ENCODE measurements around the gene MYH11. TPM values are rescaled to one million over a fixed set of nuclear protein-coding genes. Genes with fewer than 3 reads are reported as not detected.
A peak's percentile ranks its signal among the peaks of the same experiment; 100 is the strongest.
"Not testable (repeated sequence)": the region's sequence is repeated elsewhere in the genome, so short reads cannot be mapped to it uniquely, and the experiment has no call there.

Gene MYH11
- total RNA-seq, 1 donor from 2014 or later = 102 TPM

GRCh38 chr16:15682105-15682570, 174.7 kb downstream of the MYH11 start:
- H3K27me3 ChIP-seq (ENCODE audit: low read depth) = no peaks in the 10 kb centered on the region
- no peaks in the 10 kb centered on the region for H3K9me3 ChIP-seq
- no peak overlapping the region for H3K4me3 ChIP-seq
- DNase-seq = peak; percentile 51
- no peak overlapping the region for H3K27ac ChIP-seq
- peak; percentile 41 to 59 for ATAC-seq
- intact Hi-C loops (cut with DNase I) = no loop called here
- peak; percentile 43 for TF ChIP-seq CTCF (IDR thresholded peaks at IDR 0.05)
- peaks cover 72% of the 10 kb centered on the region for H3K36me3 ChIP-seq
- no peaks in the 10 kb centered on the region for H3K4me1 ChIP-seq

DNA sequence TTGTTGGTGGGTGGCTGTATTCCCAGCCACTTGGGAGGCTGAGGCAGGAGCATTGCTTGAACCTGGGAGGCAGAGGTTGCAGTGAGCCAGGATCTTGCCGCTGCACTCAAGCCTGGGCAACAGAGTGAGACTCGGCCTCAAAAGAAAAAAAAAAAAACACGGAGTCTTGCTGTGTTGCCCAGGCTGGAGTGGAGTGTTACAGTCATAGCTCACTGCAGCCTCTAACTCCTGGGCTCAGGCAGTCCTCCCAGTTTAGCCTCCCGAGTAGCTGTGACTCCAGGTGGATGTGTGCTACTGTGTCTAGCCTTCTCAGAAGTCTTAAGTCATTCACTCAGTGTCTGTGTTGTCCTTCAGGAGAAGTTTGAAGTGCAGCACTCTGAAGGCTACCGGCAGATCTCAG, 179.4 kb downstream of the MYH11 start:
- ATAC-seq (no peak), DNase-seq (no peak)
- Histone ChIP-seq H3K4me3 (no peak overlapping the region), H3K27ac (no peak overlapping the region), H3K9me3 (no peaks in the 10 kb centered on the region), H3K36me3 (peaks cover 37% of the 10 kb centered on the region), H3K27me3 (ENCODE audit: low read depth) (no peaks in the 10 kb centered on the region), H3K4me1 (peaks cover 17% of the 10 kb centered on the region)
- no peak for TF ChIP-seq CTCF (IDR thresholded peaks at IDR 0.05)
- intact Hi-C loops (cut with DNase I) = no loop called here

GRCh38 chr16:15676506-15676905, 180.3 kb downstream of the MYH11 start:
- Histone ChIP-seq H3K4me1 (peaks cover 25% of the 10 kb centered on the region), H3K27me3 (ENCODE audit: low read depth) (no peaks in the 10 kb centered on the region), H3K9me3 (no peaks in the 10 kb centered on the region), H3K36me3 (peaks cover 37% of the 10 kb centered on the region), H3K27ac (no peak overlapping the region), H3K4me3 (no peak overlapping the region)
- ATAC-seq (no peak), DNase-seq (no peak)
- intact Hi-C loops (cut with DNase I) = no loop called here
- TF ChIP-seq CTCF (IDR thresholded peaks at IDR 0.05) = no peak

GRCh38 chr16:15674571-15674970, 182.3 kb downstream of the MYH11 start:
- Histone ChIP-seq H3K36me3 (peaks cover 35% of the 10 kb centered on the region), H3K4me1 (peaks cover 25% of the 10 kb centered on the region), H3K9me3 (no peaks in the 10 kb centered on the region), H3K27ac (peak overlapping the region; percentile 90), H3K4me3 (no peak overlapping the region), H3K27me3 (ENCODE audit: low read depth) (no peaks in the 10 kb centered on the region)
- no peak for TF ChIP-seq CTCF (IDR thresholded peaks at IDR 0.05)
- no peak for ATAC-seq
- no peak for DNase-seq
- intact Hi-C loops (cut with DNase I) = no loop called here

DNA sequence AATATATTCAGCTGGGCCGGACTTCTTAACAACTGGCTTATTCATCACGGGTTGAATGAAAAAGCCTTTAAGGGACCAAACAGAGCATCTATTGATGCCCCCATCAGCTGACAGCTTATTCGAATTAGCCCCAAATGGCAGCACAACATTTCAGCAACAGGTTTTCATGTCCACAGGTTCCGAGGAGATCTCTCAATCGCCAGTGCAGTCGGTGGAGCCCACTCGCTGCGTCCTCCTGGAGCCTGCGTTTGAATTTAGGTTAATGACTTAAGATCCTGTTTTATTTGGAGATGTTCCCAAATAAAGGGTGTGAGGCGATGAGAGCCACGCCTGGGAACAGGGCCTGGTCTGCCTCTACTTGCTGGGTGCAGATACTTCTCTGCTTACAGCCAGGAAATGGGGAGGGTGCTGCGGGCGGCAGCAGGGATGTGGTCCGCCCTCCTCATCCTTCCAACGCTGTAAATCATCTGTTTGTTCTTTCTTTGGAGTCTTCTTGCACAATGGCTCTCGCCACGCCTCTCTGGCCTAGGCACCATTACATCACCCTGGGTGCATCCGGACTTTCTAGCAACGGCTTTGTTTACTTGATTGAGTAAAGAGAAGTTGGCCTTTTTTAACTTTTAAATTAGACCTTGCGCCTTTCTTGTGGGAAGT, 184.2 kb downstream of the MYH11 start:
- Histone ChIP-seq H3K27ac (peak overlapping the region; percentile 90), H3K27me3 (ENCODE audit: low read depth) (no peaks in the 10 kb centered on the region), H3K36me3 (peaks cover 31% of the 10 kb centered on the region), H3K4me3 (peak overlapping the region; percentile 12), H3K4me1 (peaks cover 25% of the 10 kb centered on the region), H3K9me3 (no peaks in the 10 kb centered on the region)
- peak; percentile 92 for DNase-seq
- peak; percentile 96 for ATAC-seq
- intact Hi-C loops (cut with DNase I) = no loop called here
- no peak for TF ChIP-seq CTCF (IDR thresholded peaks at IDR 0.05)

- Histone ChIP-seq H3K4me1 (peaks cover 25% of the 10 kb centered on the region), H3K27ac (peak overlapping the region; percentile 90), H3K36me3 (peaks cover 33% of the 10 kb centered on the region)
- H3K27me3 ChIP-seq (ENCODE audit: low read depth); H3K9me3 ChIP-seq; H3K4me3 ChIP-seq; DNase-seq; intact Hi-C loops (cut with DNase I): not testable (repeated sequence)
- ATAC-seq = peak in 1 of 2 donors; percentile 3
Observed at GRCh38 chr16:15672127-15672513, 184.7 kb downstream of the MYH11 start.
